GM21717 (cell line): ENCODE measurements around the gene PAXIP1.

Source experiments
- ATAC-seq: cut with Tn5 transposase; IDR thresholded peaks from one replicate; pipeline ENCODE4 v1.9.1; 2021; ENCODE audit warnings: mild to moderate bottlenecking, moderate library complexity; ENCODE audit not compliant: unreplicated experiment

Gene PAXIP1

GRCh38 chr7:154997840-154998370, 5.0 kb downstream of the PAXIP1 start:
- ATAC-seq, result no peak

GRCh38 chr7:154996756-154997155, 6.2 kb downstream of the PAXIP1 start:
- ATAC-seq, result no peak

GRCh38 chr7:154996101-154996500, 6.8 kb downstream of the PAXIP1 start:
- no peak for ATAC-seq

GRCh38 chr7:154994996-154995395, 7.9 kb downstream of the PAXIP1 start:
- ATAC-seq, result no peak

GRCh38 chr7:154990964-154991540, 11.9 kb downstream of the PAXIP1 start:
- ATAC-seq, result no peak

- ATAC-seq, result no peak
These were observed 15.4 kb downstream of the PAXIP1 start for GRCh38 chr7:154987571-154987970.

- no peak for ATAC-seq
These were observed 16.6 kb downstream of the PAXIP1 start for GRCh38 chr7:154986200-154986945.

- no peak for ATAC-seq
These were observed 17.7 kb downstream of the PAXIP1 start for GRCh38 chr7:154985230-154985629.

GRCh38 chr7:154984601-154985188, 18.2 kb downstream of the PAXIP1 start:
- no peak for ATAC-seq

- ATAC-seq, result no peak
These were observed 24.9 kb downstream of the PAXIP1 start for GRCh38 chr7:154978017-154978416.

GRCh38 chr7:154977250-154977649, 25.7 kb downstream of the PAXIP1 start:
- ATAC-seq, result no peak

GRCh38 chr7:154976844-154977243, 26.1 kb downstream of the PAXIP1 start:
- no peak for ATAC-seq

GRCh38 chr7:154975984-154976383, 26.9 kb downstream of the PAXIP1 start:
- no peak for ATAC-seq

- ATAC-seq, result no peak
These were observed 29.5 kb downstream of the PAXIP1 start for GRCh38 chr7:154973381-154973780.

GRCh38 chr7:154968336-154969001, 34.5 kb downstream of the PAXIP1 start:
- ATAC-seq, result no peak

- ATAC-seq, result no peak
These were observed 35.4 kb downstream of the PAXIP1 start for GRCh38 chr7:154967401-154967955.

GRCh38 chr7:154965014-154965413, 37.9 kb downstream of the PAXIP1 start:
- ATAC-seq, result no peak

- no peak for ATAC-seq
These were observed 42.7 kb downstream of the PAXIP1 start for GRCh38 chr7:154960063-154960790.

GRCh38 chr7:154956427-154956826, 46.5 kb downstream of the PAXIP1 start:
- no peak for ATAC-seq

- no peak for ATAC-seq
These were observed 49.8 kb downstream of the PAXIP1 start for GRCh38 chr7:154953006-154953684.
